SU-DHL-6 (cell line): Measurements from ENCODE around the gene CST4.

ENCODE experiments used
- H2AFZ ChIP-seq: fragments of 200-600 bp; sonication (generic); 2 replicates; pipeline ENCODE4 v1.6.1; 2014; ENCODE audit warnings: low read depth, mild to moderate bottlenecking, moderate library complexity, mixed read lengths, antibody characterized with exemption, low read length; ENCODE audit not compliant: severe bottlenecking
- H3F3A ChIP-seq: fragments of 200-600 bp; shearing (Covaris generic); 2 replicates; pipeline ENCODE4 v1.6.0; 2016; ENCODE audit warnings: antibody characterized with exemption, mild to moderate bottlenecking; ENCODE audit not compliant: insufficient read depth
- H3K27ac ChIP-seq: fragments of 200-600 bp; sonication (generic); 2 replicates; pipeline ENCODE4 v1.5.1; 2016; ENCODE audit warnings: low read depth, mild to moderate bottlenecking, low read length, moderate library complexity, mixed read lengths
- H3K27me3 ChIP-seq: fragments of 200-600 bp; sonication (generic), shearing (Covaris generic); 2 replicates; pipeline ENCODE4 v1.6.0; 2014; ENCODE audit warnings: mild to moderate bottlenecking, low read length
- H3K36me3 ChIP-seq: fragments of 200-600 bp; sonication (generic); 2 replicates; pipeline ENCODE4 v1.6.1; 2014; ENCODE audit warnings: mild to moderate bottlenecking, low read length, mixed read lengths
- H3K4me2 ChIP-seq: fragments of 300-600, 200-600 bp; shearing (Covaris generic), sonication (generic); 2 replicates; pipeline ENCODE4 v1.6.0; 2014; ENCODE audit warnings: low read length, low read depth, mild to moderate bottlenecking; ENCODE audit not compliant: poor library complexity, severe bottlenecking
- H3K4me3 ChIP-seq: fragments of 200-600 bp; sonication (generic); 2 replicates; pipeline ENCODE4 v1.5.1; 2014; ENCODE audit warnings: antibody characterized with exemption, low read length, mild to moderate bottlenecking, mixed read lengths; ENCODE audit not compliant: insufficient read depth, poor library complexity, severe bottlenecking
- H3K79me2 ChIP-seq: fragments of 200-600 bp; sonication (generic); 2 replicates; pipeline ENCODE4 v1.6.1; 2014; ENCODE audit warnings: mild to moderate bottlenecking, low read length, moderate library complexity; ENCODE audit not compliant: insufficient read depth
- H3K9ac ChIP-seq: fragments of 200-600 bp; sonication (generic); 2 replicates; pipeline ENCODE4 v1.7.0; 2014; ENCODE audit warnings: mild to moderate bottlenecking, low read length
- H3K9me2 ChIP-seq: fragments of 200-600 bp; sonication (generic); replicated peaks from 2 replicates; pipeline ENCODE4 v1.6.1; 2014; ENCODE audit warnings: low read length; ENCODE audit not compliant: insufficient read depth
- H3K9me3 ChIP-seq: fragments of 200-600 bp; sonication (generic); 2 replicates; pipeline ENCODE4 v1.6.1; 2014; ENCODE audit warnings: low read length, mixed read lengths; ENCODE audit not compliant: insufficient read depth
- H4K20me1 ChIP-seq: fragments of 200-600 bp; sonication (generic); 2 replicates; pipeline ENCODE4 v1.6.1; 2014; ENCODE audit warnings: low read depth, mild to moderate bottlenecking, antibody characterized with exemption, low read length, moderate library complexity, mixed read lengths
- CTCF ChIP-seq: fragments of 200-600 bp; sonication (generic); IDR thresholded peaks from one replicate; pipeline ENCODE4 v1.5.1; 2017; ENCODE audit warnings: antibody characterized with exemption, mild to moderate bottlenecking, low read length, moderate library complexity; ENCODE audit not compliant: insufficient read depth, poor library complexity, severe bottlenecking
- EZH2phosphoT487 ChIP-seq: fragments of 200-600 bp; sonication (generic), shearing (Covaris generic); conservative IDR thresholded peaks from 2 replicates; pipeline ENCODE4 v1.6.1; 2018; ENCODE audit warnings: mild to moderate bottlenecking, antibody characterized with exemption, low read length, moderate library complexity, mixed read lengths

The CST4 gene

GRCh38 chr20:23710771-23711170, 21.9 kb upstream of the CST4 start:
- Histone ChIP-seq H3K9ac (no peak overlapping the region), H4K20me1 (no peaks in the 10 kb centered on the region), H3K27me3 (no peaks in the 10 kb centered on the region), H3K4me2 (no peak overlapping the region), H3F3A (no peaks in the 10 kb centered on the region), H3K27ac (no peak overlapping the region), H3K4me3 (no peak overlapping the region), H3K9me2 (no peaks in the 10 kb centered on the region), H3K79me2 (no peaks in the 10 kb centered on the region), H3K36me3 (no peaks in the 10 kb centered on the region), H2AFZ (no peak overlapping the region), H3K9me3 (no peaks in the 10 kb centered on the region)
- TF ChIP-seq CTCF (no peak), EZH2phosphoT487 (no peak)

GRCh38 chr20:23705895-23706294, 17.1 kb upstream of the CST4 start:
- Histone ChIP-seq H3K9ac (no peak overlapping the region), H3K9me2 (no peaks in the 10 kb centered on the region), H3K36me3 (no peaks in the 10 kb centered on the region), H3K79me2 (no peaks in the 10 kb centered on the region), H3F3A (no peaks in the 10 kb centered on the region), H3K4me3 (no peak overlapping the region), H4K20me1 (no peaks in the 10 kb centered on the region), H3K9me3 (no peaks in the 10 kb centered on the region), H3K27me3 (no peaks in the 10 kb centered on the region), H3K27ac (no peak overlapping the region), H2AFZ (no peak overlapping the region), H3K4me2 (no peak overlapping the region)
- TF ChIP-seq EZH2phosphoT487 (no peak), CTCF (no peak)

GRCh38 chr20:23702021-23702420, 13.2 kb upstream of the CST4 start:
- H3K27me3 ChIP-seq = no peaks in the 10 kb centered on the region
- no peak overlapping the region for H3K27ac ChIP-seq
- H3K9me2 ChIP-seq = no peaks in the 10 kb centered on the region
- no peaks in the 10 kb centered on the region for H3K79me2 ChIP-seq
- H4K20me1 ChIP-seq = no peaks in the 10 kb centered on the region
- no peak overlapping the region for H3K4me2 ChIP-seq
- H3K36me3 ChIP-seq = no peaks in the 10 kb centered on the region
- H3K9me3 ChIP-seq = no peaks in the 10 kb centered on the region
- H2AFZ ChIP-seq = no peak overlapping the region
- H3K9ac ChIP-seq = no peak overlapping the region
- no peaks in the 10 kb centered on the region for H3F3A ChIP-seq
- no peak overlapping the region for H3K4me3 ChIP-seq
- TF ChIP-seq EZH2phosphoT487 = no peak
- TF ChIP-seq CTCF = no peak

- H4K20me1 ChIP-seq = no peaks in the 10 kb centered on the region
- no peaks in the 10 kb centered on the region for H3K27me3 ChIP-seq
- H3K9ac ChIP-seq = no peak overlapping the region
- H2AFZ ChIP-seq = no peak overlapping the region
- no peak overlapping the region for H3K27ac ChIP-seq
- H3K9me2 ChIP-seq = no peaks in the 10 kb centered on the region
- no peak for TF ChIP-seq CTCF
- no peak for TF ChIP-seq EZH2phosphoT487
- H3K4me2 ChIP-seq = no peak overlapping the region
- H3F3A ChIP-seq = no peaks in the 10 kb centered on the region
- H3K9me3 ChIP-seq = no peaks in the 10 kb centered on the region
- no peaks in the 10 kb centered on the region for H3K79me2 ChIP-seq
- H3K4me3 ChIP-seq = no peak overlapping the region
- no peaks in the 10 kb centered on the region for H3K36me3 ChIP-seq
Observed at GRCh38 chr20:23700931-23701330, 12.1 kb upstream of the CST4 start.
